ENCODE data around the gene CFAP45.

DNA sequence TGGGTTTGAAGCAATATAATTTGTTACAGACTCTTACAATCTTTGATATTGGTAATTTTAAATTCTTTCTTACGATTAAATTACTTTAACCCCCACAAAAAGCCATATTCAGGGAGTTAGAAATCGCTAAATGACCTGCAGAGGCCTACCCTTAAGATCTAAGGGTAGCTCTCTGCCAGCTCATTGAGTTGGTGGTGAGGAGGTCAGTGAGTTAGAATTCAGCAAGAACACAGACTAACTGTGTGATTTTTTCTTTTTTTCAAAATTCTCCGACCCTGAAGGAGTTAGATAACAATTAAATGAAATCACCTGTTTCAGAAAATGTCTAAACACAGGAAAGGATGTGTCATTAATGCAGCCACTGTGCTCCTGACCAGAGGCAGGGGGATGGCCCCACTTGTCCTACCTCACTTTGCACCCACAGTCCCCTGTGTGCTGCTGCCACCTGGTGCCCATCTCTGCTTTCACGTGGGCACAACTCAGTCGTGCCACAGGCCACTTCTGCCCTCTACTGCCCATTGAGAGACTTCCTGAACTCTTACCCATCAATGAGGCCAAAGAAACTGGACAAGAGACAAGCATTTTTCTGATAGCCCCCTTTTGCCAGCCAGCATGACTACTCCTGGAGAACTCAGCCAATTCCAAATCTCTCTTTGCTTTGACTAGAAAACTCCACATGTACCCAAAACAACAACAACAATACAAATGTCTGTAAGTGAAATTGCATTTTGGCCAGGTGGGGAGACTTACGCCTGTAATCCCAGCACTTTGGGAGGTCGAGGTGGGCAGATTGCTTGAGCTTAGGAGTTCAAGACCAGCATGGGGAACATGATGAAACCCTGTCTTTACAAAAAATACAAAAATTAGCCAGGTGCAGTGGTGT lies 8.4 kb downstream of the CFAP45 start:
- TF ChIP-seq POLR2A (IDR thresholded peaks at IDR 0.05; ENCODE audit: low read depth, low read length) (no peak), TAF1 (IDR thresholded peaks at IDR 0.05; ENCODE audit: borderline replicate concordance, low read depth, low read length) (no peak), POLR2AphosphoS5 (IDR thresholded peaks at IDR 0.05; ENCODE audit: low read depth, low read length) (no peak)

Measured in GM12892 (cell line).